Osteocyte (in vitro differentiated cells): Measurements from ENCODE around the gene PEX14. TPM values are rescaled to one million over a fixed set of nuclear protein-coding genes. Genes with fewer than 3 reads are reported as not detected.

ENCODE experiments used
- DNase-seq: peaks from one replicate; pipeline ENCODE4 v3.0.0; 2021; ENCODE audit warnings: mixed read lengths; ENCODE audit not compliant: unreplicated experiment; ENCODE audit errors: extremely low spot score
- H3K27ac Mint-ChIP-seq: one replicate; pipeline ENCODE4 v1.8.0; 2021; ENCODE audit warnings: mild to moderate bottlenecking, mixed read lengths; ENCODE audit not compliant: unreplicated experiment
- H3K27me3 Mint-ChIP-seq: one replicate; pipeline ENCODE4 v1.8.0; 2021; ENCODE audit warnings: mixed read lengths; ENCODE audit not compliant: unreplicated experiment
- H3K36me3 Mint-ChIP-seq: one replicate; pipeline ENCODE4 v1.8.0; 2021; ENCODE audit warnings: mixed read lengths; ENCODE audit not compliant: unreplicated experiment
- H3K4me1 Mint-ChIP-seq: one replicate; pipeline ENCODE4 v1.8.0; 2021; ENCODE audit warnings: mixed read lengths; ENCODE audit not compliant: unreplicated experiment
- H3K4me3 Mint-ChIP-seq: one replicate; pipeline ENCODE4 v1.8.0; 2021; ENCODE audit warnings: mild to moderate bottlenecking, moderate library complexity, mixed read lengths; ENCODE audit not compliant: unreplicated experiment
- H3K9me3 Mint-ChIP-seq: one replicate; pipeline ENCODE4 v1.8.0; 2021; ENCODE audit warnings: mixed read lengths; ENCODE audit not compliant: unreplicated experiment
- CTCF ChIP-seq: fragments of 200-600 bp; sonication (generic); IDR thresholded peaks from 2 replicates; pipeline ENCODE4 v1.5.0; 2021; ENCODE audit warnings: antibody characterized with exemption, mild to moderate bottlenecking, moderate library complexity
- total RNA-seq: library from RNA; stranded (reverse); gene quantifications from 2 replicates; pipeline ENCODE4 v1.2.1, GENCODE V29; 2021

Gene PEX14
- total RNA-seq, 1 donor from 2014 or later: 22.2 TPM

GRCh38 chr1:10672343-10673050 is 197.7 kb downstream of the PEX14 start:
- Mint-ChIP-seq H3K36me3 (no peaks in the 10 kb centered on the region), H3K27me3 (no peaks in the 10 kb centered on the region), H3K9me3 (no peaks in the 10 kb centered on the region), H3K4me3 (no peak overlapping the region), H3K27ac (no peak overlapping the region), H3K4me1 (peaks cover 17% of the 10 kb centered on the region)
- no peak for DNase-seq
- TF ChIP-seq CTCF: no peak

- H3K27ac Mint-ChIP-seq: no peak overlapping the region
- DNase-seq: no peak
- H3K36me3 Mint-ChIP-seq: no peaks in the 10 kb centered on the region
- H3K4me1 Mint-ChIP-seq: peaks cover 16% of the 10 kb centered on the region
- H3K27me3 Mint-ChIP-seq: no peaks in the 10 kb centered on the region
- H3K4me3 Mint-ChIP-seq: no peak overlapping the region
- no peaks in the 10 kb centered on the region for H3K9me3 Mint-ChIP-seq
- TF ChIP-seq CTCF: no peak
Observed at GRCh38 chr1:10673109-10673711, 198.5 kb downstream of the PEX14 start.

GRCh38 chr1:10674222-10674621 is 199.5 kb downstream of the PEX14 start:
- no peak for TF ChIP-seq CTCF
- no peaks in the 10 kb centered on the region for H3K27me3 Mint-ChIP-seq
- H3K27ac Mint-ChIP-seq: no peak overlapping the region
- H3K4me1 Mint-ChIP-seq: peaks cover 16% of the 10 kb centered on the region
- H3K36me3 Mint-ChIP-seq: no peaks in the 10 kb centered on the region
- H3K9me3 Mint-ChIP-seq: no peaks in the 10 kb centered on the region
- no peak for DNase-seq
- H3K4me3 Mint-ChIP-seq: no peak overlapping the region

GRCh38 chr1:10674700-10675609 is 200.2 kb downstream of the PEX14 start:
- TF ChIP-seq CTCF: no peak
- Mint-ChIP-seq H3K4me1 (peaks cover 16% of the 10 kb centered on the region), H3K36me3 (no peaks in the 10 kb centered on the region), H3K27me3 (no peaks in the 10 kb centered on the region), H3K9me3 (no peaks in the 10 kb centered on the region), H3K4me3 (no peak overlapping the region), H3K27ac (peak overlapping the region; percentile 41)
- no peak for DNase-seq

GRCh38 chr1:10675813-10676212 is 201.1 kb downstream of the PEX14 start:
- H3K9me3 Mint-ChIP-seq: no peaks in the 10 kb centered on the region
- DNase-seq: no peak
- H3K27me3 Mint-ChIP-seq: no peaks in the 10 kb centered on the region
- no peak overlapping the region for H3K4me3 Mint-ChIP-seq
- H3K27ac Mint-ChIP-seq: no peak overlapping the region
- H3K36me3 Mint-ChIP-seq: no peaks in the 10 kb centered on the region
- TF ChIP-seq CTCF: no peak
- H3K4me1 Mint-ChIP-seq: peaks cover 16% of the 10 kb centered on the region
